Hepatocyte (in vitro differentiated cells): ENCODE results near the gene LRRC4C. TPM values are rescaled to one million over a fixed set of nuclear protein-coding genes. Genes with fewer than 3 reads are reported as not detected.

ENCODE experiments used
- DNase-seq: peaks from one replicate; pipeline ENCODE4 v3.0.0-alpha.2; 2016; ENCODE audit warnings: low spot score
- H2AFZ ChIP-seq: fragments of 200-600 bp; sonication (generic); 2 replicates; pipeline ENCODE4 v1.6.0; 2016; ENCODE audit warnings: antibody characterized with exemption, mild to moderate bottlenecking
- H3K27ac ChIP-seq: fragments of 200-600 bp; sonication (generic); 2 replicates; pipeline ENCODE4 v1.5.1; 2016; ENCODE audit warnings: mild to moderate bottlenecking
- H3K27me3 ChIP-seq: fragments of 200-600 bp; sonication (generic); 2 replicates; pipeline ENCODE4 v1.6.1; 2016
- H3K36me3 ChIP-seq: fragments of 200-600 bp; sonication (generic); replicated peaks from 2 replicates; pipeline ENCODE4 v1.5.1; 2016; ENCODE audit warnings: low read depth; ENCODE audit not compliant: insufficient read depth
- H3K4me1 ChIP-seq: fragments of 200-600 bp; sonication (generic); 2 replicates; pipeline ENCODE4 v1.5.1; 2016; ENCODE audit warnings: mild to moderate bottlenecking, moderate library complexity; ENCODE audit not compliant: insufficient read depth
- H3K4me2 ChIP-seq: fragments of 200-600 bp; sonication (generic); 2 replicates; pipeline ENCODE4 v1.6.0; 2016
- H3K4me3 ChIP-seq: fragments of 200-600 bp; sonication (generic); 2 replicates; pipeline ENCODE4 v1.5.1; 2016; ENCODE audit warnings: mild to moderate bottlenecking
- H3K79me2 ChIP-seq: fragments of 200-600 bp; sonication (generic); 2 replicates; pipeline ENCODE4 v1.6.0; 2017; ENCODE audit warnings: mild to moderate bottlenecking
- H3K9me2 ChIP-seq: fragments of 200-600 bp; sonication (generic); replicated peaks from 2 replicates; pipeline ENCODE4 v1.6.0; 2017; ENCODE audit warnings: mild to moderate bottlenecking; ENCODE audit not compliant: insufficient read depth
- H3K9me3 ChIP-seq: fragments of 200-600 bp; sonication (generic); 2 replicates; pipeline ENCODE4 v1.5.1; 2016; ENCODE audit warnings: low read depth, mild to moderate bottlenecking
- H4K20me1 ChIP-seq: fragments of 200-600 bp; sonication (generic); 2 replicates; pipeline ENCODE4 v1.6.0; 2016; ENCODE audit warnings: mild to moderate bottlenecking; ENCODE audit not compliant: insufficient read depth, poor library complexity, severe bottlenecking
- CTCF ChIP-seq: fragments of 200-600 bp; sonication (generic); IDR thresholded peaks from 2 replicates; pipeline ENCODE4 v1.5.1; 2016; ENCODE audit warnings: antibody characterized with exemption, mild to moderate bottlenecking; ENCODE audit not compliant: poor library complexity
- EZH2 ChIP-seq: fragments of 200-600 bp; sonication (generic); IDR thresholded peaks from 2 replicates; pipeline ENCODE4 v1.6.1; 2016; ENCODE audit warnings: antibody characterized with exemption, mild to moderate bottlenecking, borderline replicate concordance
- EZH2phosphoT487 ChIP-seq: fragments of 200-600 bp; sonication (generic); IDR thresholded peaks from one replicate; pipeline ENCODE4 v1.6.1; 2018; ENCODE audit warnings: antibody characterized with exemption, mild to moderate bottlenecking, low read depth, moderate library complexity; ENCODE audit not compliant: unreplicated experiment, severe bottlenecking
- WGBS: methylation state at CpG from one replicate; pipeline ENCODE4 v1.1.6; 2016; ENCODE audit warnings: low lambda C conversion rate; ENCODE audit errors: missing lambda C conversion rate; 5-methylcytosine and 5-hydroxymethylcytosine counted together
- polyA plus RNA-seq: library from polyadenylated mRNA; unstranded; fragments of >200 nt; fragmentation: Nextera tagmentation; extraction: Ambion mirVana; gene quantifications from 2 replicates; pipeline ENCODE4 v1.2.1, GENCODE V29; 2016
- total RNA-seq: library from RNA; depleted of rRNA; stranded (reverse); fragments of >200 nt; gene quantifications from 2 replicates; pipeline ENCODE4 v1.2.3, GENCODE V29; 2014

Gene LRRC4C
- total and polyA plus RNA-seq, 2 experiments from 2014 or later = 1.1 to 3.1 TPM

GRCh38 chr11:40291329-40291728 lies 1168.1 kb downstream of the LRRC4C start:
- Histone ChIP-seq H3K9me2 (no peaks in the 10 kb centered on the region), H3K27me3 (peaks cover 12% of the 10 kb centered on the region), H3K4me3 (peak overlapping the region; percentile 11), H3K4me2 (peak overlapping the region; percentile 93), H3K27ac (no peak overlapping the region), H4K20me1 (no peaks in the 10 kb centered on the region), H3K36me3 (no peaks in the 10 kb centered on the region), H3K9me3 (no peaks in the 10 kb centered on the region), H2AFZ (no peak overlapping the region), H3K79me2 (peaks cover 4% of the 10 kb centered on the region), H3K4me1 (no peaks in the 10 kb centered on the region)
- 75% methylated on average over 3 of the region's 3 CpGs for WGBS
- DNase-seq = no peak
- TF ChIP-seq EZH2 (no peak), CTCF (no peak), EZH2phosphoT487 (no peak)

GRCh38 chr11:40290171-40290631 lies 1169.3 kb downstream of the LRRC4C start:
- Histone ChIP-seq H3K4me2 (peak overlapping the region; percentile 93), H3K79me2 (peaks cover 4% of the 10 kb centered on the region), H3K27ac (peak overlapping the region; percentile 18), H3K9me3 (no peaks in the 10 kb centered on the region), H4K20me1 (no peaks in the 10 kb centered on the region), H3K27me3 (peaks cover 12% of the 10 kb centered on the region), H3K36me3 (no peaks in the 10 kb centered on the region), H3K9me2 (no peaks in the 10 kb centered on the region), H3K4me1 (no peaks in the 10 kb centered on the region), H3K4me3 (no peak overlapping the region), H2AFZ (no peak overlapping the region)
- TF ChIP-seq EZH2phosphoT487 = no peak
- no peak for TF ChIP-seq EZH2
- TF ChIP-seq CTCF = no peak
- DNase-seq = no peak
- 19% methylated on average over 2 of the region's 2 CpGs for WGBS

- Histone ChIP-seq H3K9me3 (no peaks in the 10 kb centered on the region), H3K36me3 (no peaks in the 10 kb centered on the region), H3K27me3 (peaks cover 12% of the 10 kb centered on the region), H3K79me2 (peaks cover 4% of the 10 kb centered on the region), H2AFZ (no peak overlapping the region), H3K27ac (no peak overlapping the region), H3K4me3 (no peak overlapping the region), H4K20me1 (no peaks in the 10 kb centered on the region), H3K9me2 (no peaks in the 10 kb centered on the region), H3K4me2 (peak overlapping the region; percentile 93), H3K4me1 (no peaks in the 10 kb centered on the region)
- DNase-seq = no peak
- WGBS = 86% methylated on average over 2 of the region's 2 CpGs
- TF ChIP-seq CTCF = no peak
- no peak for TF ChIP-seq EZH2
- TF ChIP-seq EZH2phosphoT487 = no peak
Measured at GRCh38 chr11:40289370-40289769, 1170.1 kb downstream of the LRRC4C start.
